Measurements from ENCODE around the gene SHISA2.
"Not testable (repeated sequence)": the region's sequence is repeated elsewhere in the genome, so short reads cannot be mapped to it uniquely, and the experiment has no call there.

The SHISA2 gene

GRCh38 chr13:26051657-26052311 lies at the start of gene SHISA2:
Gene SHISA2, minus strand, starts transcription at chr13:26052016. Its CDS starts 1,041 bp downstream, at chr13:26050975.
- DNase-seq: peak in 5 of 6 experiments; percentile 29 to 63 (median 40)

GRCh38 chr13:26095846-26096610 lies 44.2 kb upstream of the SHISA2 start:
- no peak for DNase-seq

- DNase-seq: no peak
Measured at GRCh38 chr13:26095338-26095737, 43.5 kb upstream of the SHISA2 start.

- DNase-seq: not testable (repeated sequence)
Measured at GRCh38 chr13:26076821-26077220, 25.0 kb upstream of the SHISA2 start.

GRCh38 chr13:26075498-26075897 lies 23.7 kb upstream of the SHISA2 start:
- no peak for DNase-seq

GRCh38 chr13:26074706-26075105 lies 22.9 kb upstream of the SHISA2 start:
- DNase-seq: no peak

- DNase-seq: not testable (repeated sequence)
Measured at GRCh38 chr13:26072335-26072734, 20.5 kb upstream of the SHISA2 start.

GRCh38 chr13:26071691-26072090 lies 19.9 kb upstream of the SHISA2 start:
- DNase-seq: no peak

GRCh38 chr13:26069642-26070041 lies 17.8 kb upstream of the SHISA2 start:
- not testable (repeated sequence) for DNase-seq

GRCh38 chr13:26068372-26068771 lies 16.6 kb upstream of the SHISA2 start:
- not testable (repeated sequence) for DNase-seq

GRCh38 chr13:26067601-26068000 lies 15.8 kb upstream of the SHISA2 start:
- DNase-seq: no peak

- not testable (repeated sequence) for DNase-seq
Measured at GRCh38 chr13:26066492-26066891, 14.7 kb upstream of the SHISA2 start.

- peak; percentile 7 to 61 (median 22) for DNase-seq
Measured at GRCh38 chr13:26062853-26063444, 11.1 kb upstream of the SHISA2 start.

GRCh38 chr13:26061947-26062346 lies 10.1 kb upstream of the SHISA2 start:
- no peak for DNase-seq

- DNase-seq: no peak
Measured at GRCh38 chr13:26061256-26061655, 9.4 kb upstream of the SHISA2 start.

- DNase-seq: no peak
Measured at GRCh38 chr13:26060357-26060756, 8.5 kb upstream of the SHISA2 start.

- no peak for DNase-seq
Measured at GRCh38 chr13:26058704-26059103, 6.9 kb upstream of the SHISA2 start.

- DNase-seq: no peak
Measured at GRCh38 chr13:26054896-26055295, 3.1 kb upstream of the SHISA2 start.

- DNase-seq: no peak
Measured at GRCh38 chr13:26053418-26053980, 1.7 kb upstream of the SHISA2 start.

GRCh38 chr13:26052337-26052736 lies 521 bp upstream of the SHISA2 start:
- peak in 1 of 6 experiments; percentile 18 for DNase-seq

- DNase-seq: peak in 2 of 6 experiments; percentile 17 to 26
Measured at GRCh38 chr13:26051231-26051656, 572 bp downstream of the SHISA2 start.

GRCh38 chr13:26050568-26051230 lies 1.1 kb downstream of the SHISA2 start:
- peak in 3 of 6 experiments; percentile 27 to 40 (median 27) for DNase-seq

GRCh38 chr13:26048741-26049140 lies 3.1 kb downstream of the SHISA2 start:
- no peak for DNase-seq
